Upper lobe of right lung (tissue), 1 donor: ENCODE measurements around the gene CENPB. TPM values are rescaled to one million over a fixed set of nuclear protein-coding genes. Genes with fewer than 3 reads are reported as not detected.

Experiments used
- ATAC-seq: fragments of 200-7000 bp; cut with Tn5 transposase; one replicate; pipeline ENCODE4 v1.9.1; 2020; ENCODE audit warnings: mild to moderate bottlenecking, moderate library complexity
- DNase-seq: peaks from one replicate; pipeline ENCODE4 v3.0.0-alpha.2; 2020
- H3K27ac ChIP-seq: fragments of 200-600 bp; one replicate; pipeline ENCODE4 v1.8.0; 2022
- H3K27me3 ChIP-seq: fragments of 200-600 bp; one replicate; pipeline ENCODE4 v1.8.0; 2022; ENCODE audit warnings: mild to moderate bottlenecking
- H3K36me3 ChIP-seq: fragments of 200-600 bp; one replicate; pipeline ENCODE4 v1.8.0; 2022
- H3K4me1 ChIP-seq: fragments of 200-600 bp; one replicate; pipeline ENCODE4 v1.8.0; 2022
- H3K4me3 ChIP-seq: fragments of 200-600 bp; one replicate; pipeline ENCODE4 v1.8.0; 2022; ENCODE audit warnings: mild to moderate bottlenecking
- H3K9me3 ChIP-seq: fragments of 200-600 bp; one replicate; pipeline ENCODE4 v1.8.0; 2022
- CTCF ChIP-seq: fragments of 200-600 bp; IDR thresholded peaks from one replicate; pipeline ENCODE4 v1.8.0; 2022; ENCODE audit warnings: antibody characterized with exemption
- intact Hi-C: fragments of 100-400 bp; cut with DNase I; formaldehyde crosslinking; loops from one replicate; pipeline ENCODE4 v1.11.0; 2022
- total RNA-seq: library from RNA; stranded (reverse); fragmentation: NEBNext Ultra II Directional; extraction: Animal tissue kit (Norgen Biotek cat#: 25700); gene quantifications from one replicate; pipeline ENCODE4 v1.2.1, GENCODE V29; 2021
- donor health status: DM: no; HTN: yes; CAD: no; lungs with severe emphysema.

Gene CENPB
- total RNA-seq, 1 donor from 2014 or later = 94.6 TPM

DNA sequence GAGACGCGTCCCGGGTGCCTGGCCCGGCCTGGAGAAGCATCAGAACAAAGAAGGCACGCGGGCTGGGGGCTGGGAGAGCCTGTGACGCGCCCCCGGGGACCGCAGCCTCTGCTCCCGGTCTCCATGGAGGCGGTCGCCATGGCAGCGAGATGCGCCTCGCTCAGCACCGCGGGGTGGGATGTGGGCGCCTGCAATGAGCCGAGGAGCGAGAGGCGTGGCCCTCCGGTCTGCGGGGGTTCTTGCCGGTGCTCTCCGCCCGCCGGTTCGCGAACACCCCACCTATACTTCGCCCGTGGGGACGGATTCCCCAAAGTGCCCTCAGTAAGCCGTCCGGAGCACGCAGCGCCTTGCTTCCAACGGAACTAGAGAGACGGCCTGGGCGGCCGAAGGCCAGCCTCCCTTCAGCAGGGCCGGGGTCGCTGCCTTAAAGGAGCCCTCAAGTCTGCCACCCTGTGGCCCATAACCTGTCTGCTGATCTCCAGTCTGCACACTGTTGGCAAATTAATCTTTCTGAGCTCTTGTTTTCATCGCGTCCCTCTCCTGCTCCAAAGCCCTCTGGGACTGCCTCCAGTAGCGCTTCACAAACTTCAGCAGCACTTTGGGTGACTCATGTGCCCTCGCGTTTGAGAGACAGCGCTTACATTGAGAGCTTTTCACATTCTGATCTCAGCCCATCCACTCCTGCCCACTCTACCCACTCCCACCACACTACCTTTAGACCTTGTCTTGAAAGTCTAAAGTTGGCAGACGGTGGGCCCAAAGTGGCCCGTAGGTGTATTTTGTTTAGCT lies 18.0 kb downstream of the CENPB start:
- no peaks in the 10 kb centered on the region for H3K27me3 ChIP-seq
- H3K27ac ChIP-seq = peak overlapping the region; percentile 86
- intact Hi-C loops = no loop called here
- peak overlapping the region; percentile 69 for H3K4me3 ChIP-seq
- DNase-seq (peak; percentile 88), ATAC-seq (peak; percentile 55)
- no peaks in the 10 kb centered on the region for H3K9me3 ChIP-seq
- no peaks in the 10 kb centered on the region for H3K36me3 ChIP-seq
- TF ChIP-seq CTCF = peak; percentile 55
- H3K4me1 ChIP-seq = peaks cover 19% of the 10 kb centered on the region

GRCh38 chr20:3767427-3768341 lies 18.9 kb downstream of the CENPB start, which contains the start of gene ADISSP:
ADISSP (minus strand) TSS chr20:3767753; CDS start chr20:3760100, 7,653 bp downstream.
- no peak for TF ChIP-seq CTCF
- H3K9me3 ChIP-seq = no peaks in the 10 kb centered on the region
- DNase-seq = peak; percentile 100
- no peaks in the 10 kb centered on the region for H3K36me3 ChIP-seq
- H3K4me3 ChIP-seq = peak within 1 kb of the TSS; percentile 69
- H3K27me3 ChIP-seq = no peaks in the 10 kb centered on the region
- peak; percentile 97 for ATAC-seq
- H3K27ac ChIP-seq = peak within 1 kb of the TSS; percentile 86
- peaks cover 19% of the 10 kb centered on the region for H3K4me1 ChIP-seq
- intact Hi-C loops = no loop called here

DNA sequence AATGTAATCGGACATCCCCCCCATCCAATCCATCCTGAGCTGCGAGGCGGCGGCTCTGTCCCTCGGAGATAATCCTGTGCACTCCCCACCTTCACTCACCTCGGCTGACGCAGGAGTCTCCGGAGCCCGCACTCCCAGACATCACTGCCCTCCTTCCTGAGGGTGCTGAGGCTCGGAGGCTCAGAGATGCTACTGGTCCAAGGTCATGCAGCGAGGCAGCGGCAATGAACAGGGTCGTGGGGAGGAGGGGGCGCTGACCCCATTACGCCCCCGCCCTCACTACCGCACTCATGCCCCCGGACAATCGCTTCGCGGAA lies 19.5 kb downstream of the CENPB start:
- DNase-seq = no peak
- peaks cover 19% of the 10 kb centered on the region for H3K4me1 ChIP-seq
- no peak for TF ChIP-seq CTCF
- H3K36me3 ChIP-seq = no peaks in the 10 kb centered on the region
- peak overlapping the region; percentile 69 for H3K4me3 ChIP-seq
- peak overlapping the region; percentile 36 for H3K27ac ChIP-seq
- H3K9me3 ChIP-seq = no peaks in the 10 kb centered on the region
- intact Hi-C loops = no loop called here
- ATAC-seq = no peak
- no peaks in the 10 kb centered on the region for H3K27me3 ChIP-seq

DNA sequence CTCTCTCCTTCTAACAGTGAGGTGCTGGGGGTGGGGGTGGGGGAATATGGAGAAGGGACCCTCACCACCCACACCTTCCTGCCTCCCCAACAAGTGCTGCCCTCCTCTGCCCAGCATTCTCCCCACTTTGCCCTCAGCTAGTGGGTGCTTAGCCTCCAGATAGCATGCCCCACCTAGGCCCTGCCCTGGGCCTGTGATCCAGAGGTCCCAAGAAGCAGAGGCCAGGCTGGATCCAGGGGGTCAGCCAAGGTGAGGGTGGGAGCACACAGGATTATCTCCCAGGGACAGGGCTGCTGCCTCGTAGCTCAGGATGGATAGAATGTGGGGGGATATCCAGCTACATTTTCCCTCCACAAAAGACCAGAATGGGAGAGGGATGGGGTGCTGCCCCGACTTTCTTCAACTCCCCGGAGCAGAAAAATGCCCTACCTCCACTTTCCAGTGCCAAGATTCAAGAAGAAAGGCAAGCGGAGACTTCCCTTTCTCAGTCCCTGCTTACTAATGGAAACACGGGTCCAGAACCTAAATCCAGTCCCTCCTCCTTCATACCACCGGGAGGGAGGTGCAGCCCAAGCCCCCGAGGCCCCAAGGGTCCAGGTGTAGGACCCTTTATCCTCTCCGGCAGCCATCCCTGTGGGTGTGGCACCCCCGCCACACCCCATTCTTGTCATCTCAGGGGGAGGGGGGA lies 20.0 kb downstream of the CENPB start:
- no peak for ATAC-seq
- peaks cover 2% of the 10 kb centered on the region for H3K36me3 ChIP-seq
- TF ChIP-seq CTCF = no peak
- no peak overlapping the region for H3K27ac ChIP-seq
- no peak for DNase-seq
- H3K27me3 ChIP-seq = no peaks in the 10 kb centered on the region
- intact Hi-C loops = no loop called here
- H3K9me3 ChIP-seq = no peaks in the 10 kb centered on the region
- peak overlapping the region; percentile 69 for H3K4me3 ChIP-seq
- H3K4me1 ChIP-seq = peaks cover 19% of the 10 kb centered on the region

DNA sequence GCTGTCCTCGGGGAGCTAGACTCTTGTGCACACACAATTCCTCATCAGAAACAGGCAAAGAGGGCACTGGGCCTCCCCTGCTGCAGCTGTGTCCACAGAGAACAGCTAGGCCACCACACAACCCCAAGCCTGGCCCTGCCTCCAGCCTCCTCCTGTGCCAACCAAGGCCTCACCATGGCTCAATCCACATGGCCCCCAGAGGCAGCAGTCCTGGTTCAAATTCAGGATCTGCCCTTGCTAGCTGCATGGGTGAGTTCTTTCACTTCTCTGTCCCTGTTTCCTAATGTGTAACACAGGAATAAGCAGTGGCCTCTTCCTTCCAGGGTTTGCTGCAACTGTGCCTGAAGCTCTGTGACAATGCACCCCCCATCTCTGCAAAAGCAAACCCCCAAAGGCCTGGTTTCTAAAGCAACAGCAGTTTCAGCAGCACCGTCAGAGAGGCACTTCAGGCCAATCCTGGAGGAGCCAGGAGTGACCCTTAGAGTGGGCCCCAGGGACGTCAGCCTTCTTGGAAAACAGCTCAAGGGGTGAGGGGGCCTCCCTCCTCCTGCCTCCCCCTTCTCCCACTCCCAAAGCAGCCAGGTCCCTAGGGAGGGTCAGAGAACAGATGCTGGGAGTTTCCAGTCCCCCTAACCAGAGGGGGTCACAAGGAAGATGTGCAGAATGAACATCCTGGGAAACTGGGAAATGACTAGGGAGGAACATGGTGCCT lies 21.2 kb downstream of the CENPB start:
- TF ChIP-seq CTCF = no peak

More for the DNA sequence above, 21.2 kb downstream of the CENPB start:
- H3K4me1 ChIP-seq = peaks cover 19% of the 10 kb centered on the region
- H3K4me3 ChIP-seq = no peak overlapping the region
- no peaks in the 10 kb centered on the region for H3K9me3 ChIP-seq
- ATAC-seq = no peak
- H3K36me3 ChIP-seq = peaks cover 4% of the 10 kb centered on the region
- no peak overlapping the region for H3K27ac ChIP-seq
- intact Hi-C loops = no loop called here
- DNase-seq = no peak
- no peaks in the 10 kb centered on the region for H3K27me3 ChIP-seq
